ENCODE data around the gene PARD3.
A peak's percentile ranks its signal among the peaks of the same experiment; 100 is the strongest.
"Not testable (repeated sequence)": the region's sequence is repeated elsewhere in the genome, so short reads cannot be mapped to it uniquely, and the experiment has no call there.

Gene PARD3

DNA sequence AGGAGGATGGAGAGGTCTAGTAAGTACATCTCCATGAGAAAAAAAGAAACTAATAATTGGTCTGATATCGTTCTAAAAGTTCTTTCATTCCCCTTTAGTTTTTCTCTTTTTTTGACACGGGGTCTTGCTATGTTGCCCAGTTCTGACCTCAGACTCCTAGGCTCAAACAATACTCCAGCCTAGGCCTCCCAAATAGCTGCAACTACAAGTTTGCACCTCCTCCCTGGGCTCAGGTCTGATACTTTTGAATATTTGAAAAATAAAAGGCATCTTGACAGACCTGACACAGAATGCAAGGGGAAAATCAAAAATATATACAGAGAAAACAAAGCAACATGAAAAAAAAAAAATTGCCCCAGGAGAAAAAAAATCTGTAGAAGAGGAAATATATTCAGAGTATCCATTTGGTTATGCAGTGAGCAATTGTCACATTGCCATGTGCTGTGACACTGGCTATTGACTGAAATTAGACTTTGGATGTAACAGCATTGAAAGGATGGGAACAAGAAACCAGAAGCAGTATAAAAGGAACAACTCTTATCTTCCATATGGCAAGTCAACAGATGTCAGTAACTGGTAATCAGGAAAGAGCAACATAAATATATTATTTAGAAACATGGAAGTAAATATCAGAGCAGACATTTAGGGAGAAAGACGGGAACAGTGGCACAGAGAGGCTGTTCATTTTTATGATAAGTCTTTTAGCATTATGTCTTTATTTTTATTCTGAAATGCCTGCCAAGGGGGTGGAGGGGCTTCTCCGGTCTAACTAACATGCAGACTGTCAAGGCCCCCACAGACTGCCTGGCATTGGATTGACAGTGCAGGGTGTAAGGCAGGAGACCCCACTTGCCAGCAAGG, 408.4 kb downstream of the PARD3 start:
- DNase-seq = no peak

DNA sequence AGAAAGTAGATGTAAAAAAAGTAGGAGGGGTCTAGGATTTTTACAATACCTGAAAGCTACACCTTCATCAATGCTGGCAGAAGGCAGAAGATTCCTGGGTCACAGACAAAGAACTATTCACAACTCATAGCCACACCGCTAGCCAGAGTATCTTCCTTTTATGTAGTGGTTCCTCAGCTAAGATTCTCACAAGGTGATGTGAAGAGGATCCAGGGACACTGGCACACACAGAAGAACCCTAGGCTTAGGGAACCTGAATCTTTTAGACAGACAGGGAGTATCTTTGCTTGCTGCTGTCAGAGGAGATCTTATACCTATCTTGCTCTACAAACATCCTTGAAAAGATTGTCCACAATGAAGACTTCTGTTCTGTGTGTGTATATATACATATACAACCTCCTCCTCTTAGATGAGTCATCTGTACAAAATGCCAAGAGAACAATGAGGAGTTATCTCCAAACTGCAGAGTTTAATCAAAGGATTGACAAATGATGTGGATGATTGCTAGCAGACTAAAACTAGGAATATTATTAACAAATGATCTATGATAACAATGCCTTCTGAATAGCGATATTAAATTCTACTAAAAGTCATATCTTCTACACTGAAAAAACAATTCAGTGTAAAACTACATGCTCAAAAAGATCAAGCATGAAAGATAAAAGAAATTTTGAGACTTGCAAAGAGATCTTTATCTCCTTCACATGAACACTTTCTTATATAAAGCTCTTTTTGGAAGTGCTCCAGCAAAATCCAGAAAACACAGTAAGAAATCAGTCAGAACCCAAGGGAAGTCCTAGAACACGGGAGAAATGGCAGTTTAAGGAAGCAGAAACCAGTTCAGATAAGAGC, 409.3 kb downstream of the PARD3 start:
- DNase-seq = no peak

DNA sequence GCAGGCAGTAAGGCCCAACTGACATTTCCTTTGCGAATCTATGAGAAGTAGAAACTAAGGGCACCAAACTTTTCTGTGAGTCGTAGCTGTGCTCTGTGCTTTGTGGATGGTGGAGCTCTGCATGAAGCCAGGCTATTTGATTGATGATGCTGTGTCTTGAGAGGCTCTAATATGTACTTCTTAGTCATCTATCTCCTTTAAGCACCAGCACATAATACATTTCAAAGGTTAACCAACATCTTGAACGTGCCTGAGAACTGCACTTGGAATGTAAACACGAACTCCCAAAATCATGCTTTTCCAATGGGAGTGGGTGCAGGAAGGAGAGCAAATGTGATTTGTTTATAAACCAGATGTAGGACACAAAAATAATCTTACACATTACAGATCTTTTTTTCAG, 411.6 kb downstream of the PARD3 start:
- no peak for DNase-seq

DNA sequence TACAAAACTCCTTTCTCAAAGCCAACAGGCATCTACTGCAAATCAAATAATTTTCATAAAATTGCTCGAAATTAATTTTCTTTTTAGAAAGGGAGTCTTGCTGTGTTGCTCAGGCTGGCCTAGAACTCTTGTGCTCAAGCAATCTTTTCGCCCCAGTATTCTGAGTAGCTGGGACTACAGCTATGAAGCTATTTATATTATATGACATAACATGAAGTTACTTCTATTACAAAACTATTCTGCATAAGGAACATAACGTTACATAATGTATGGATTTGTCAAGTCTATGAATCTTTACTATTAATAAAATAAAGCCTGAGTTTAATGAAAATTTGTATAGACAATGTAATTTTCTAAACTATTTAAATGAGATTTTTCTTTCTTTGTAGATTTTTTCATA, 415.0 kb downstream of the PARD3 start:
- no peak for DNase-seq

DNA sequence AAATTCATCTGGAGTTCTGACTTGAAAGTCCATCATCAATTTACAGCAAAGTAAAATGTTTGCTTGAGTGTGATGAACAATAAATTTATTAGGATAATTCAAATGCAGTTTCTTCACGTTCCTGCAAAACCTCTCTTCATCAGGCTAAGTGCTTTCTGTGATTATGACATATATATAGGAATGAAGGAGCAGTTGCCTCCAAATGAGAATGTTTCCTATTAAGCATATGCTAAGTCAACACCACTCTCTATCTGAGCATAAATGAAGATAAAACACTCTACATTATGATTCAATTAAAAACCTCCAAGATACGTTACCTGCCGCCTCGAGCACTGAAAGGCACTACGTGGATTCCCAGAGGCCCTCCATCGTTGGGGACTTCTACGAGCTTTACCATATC, 416.1 kb downstream of the PARD3 start:
- DNase-seq = no peak

DNA sequence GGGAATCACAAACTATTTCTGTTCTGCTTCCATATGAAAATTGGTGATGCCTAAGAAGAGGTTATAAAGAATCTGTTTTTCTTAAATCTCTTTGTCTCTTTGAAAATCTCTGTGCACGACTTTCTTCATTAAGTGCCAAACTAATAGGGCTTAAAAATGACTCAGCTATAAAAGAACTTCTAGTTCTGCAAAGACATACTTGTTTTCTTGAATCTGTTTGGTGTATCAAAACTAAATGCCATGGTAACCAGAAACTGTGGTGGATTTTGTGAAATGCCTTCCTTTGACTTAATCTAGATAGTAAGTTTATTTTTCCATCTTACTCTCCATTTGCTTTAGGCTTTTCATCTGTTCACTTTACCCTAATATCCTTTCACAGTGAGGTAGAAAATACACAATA, 417.8 kb downstream of the PARD3 start:
- no peak for DNase-seq

DNA sequence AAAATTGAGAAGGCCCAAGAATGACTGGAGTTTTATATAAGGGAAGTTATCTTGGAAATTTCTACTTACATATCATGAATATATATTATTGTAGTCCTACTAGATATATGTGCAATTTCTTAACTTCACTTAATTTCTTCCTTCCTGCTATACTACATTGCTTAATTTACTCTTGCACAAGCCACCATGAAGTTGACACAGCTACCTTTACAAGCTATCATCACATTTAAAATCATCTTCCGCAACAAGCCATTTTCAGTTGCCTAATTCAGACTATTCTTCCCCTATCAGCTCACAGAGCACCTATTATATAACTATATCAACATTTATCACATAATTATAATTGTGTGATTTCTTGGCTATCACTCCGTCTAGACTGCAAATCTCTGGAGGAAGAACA, 418.4 kb downstream of the PARD3 start:
- DNase-seq = no peak

DNA sequence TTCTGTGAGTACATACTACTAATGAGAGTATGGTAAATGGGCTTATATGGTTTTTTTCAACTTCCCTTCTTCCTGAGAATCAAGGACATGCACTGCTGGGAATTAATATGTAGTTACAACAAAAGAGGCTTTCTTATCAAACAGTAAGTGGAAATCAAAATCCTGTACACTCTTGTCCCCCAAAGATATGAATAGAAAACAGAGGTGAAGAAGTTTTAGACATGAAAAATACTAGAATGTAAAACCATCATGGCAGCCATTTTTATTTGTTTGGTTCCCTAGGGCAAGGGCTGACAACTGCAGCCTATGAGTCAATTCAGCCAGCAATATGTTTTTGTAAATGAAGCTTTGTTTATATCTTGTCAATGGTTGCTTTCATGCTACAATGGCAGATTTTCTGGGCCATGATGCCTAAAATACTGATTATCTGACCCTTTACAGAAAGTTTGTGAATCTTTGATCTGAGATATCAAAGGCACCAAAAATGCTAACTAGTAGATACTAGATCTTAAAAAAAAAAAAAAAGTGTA, 422.4 kb downstream of the PARD3 start:
- DNase-seq = no peak

DNA sequence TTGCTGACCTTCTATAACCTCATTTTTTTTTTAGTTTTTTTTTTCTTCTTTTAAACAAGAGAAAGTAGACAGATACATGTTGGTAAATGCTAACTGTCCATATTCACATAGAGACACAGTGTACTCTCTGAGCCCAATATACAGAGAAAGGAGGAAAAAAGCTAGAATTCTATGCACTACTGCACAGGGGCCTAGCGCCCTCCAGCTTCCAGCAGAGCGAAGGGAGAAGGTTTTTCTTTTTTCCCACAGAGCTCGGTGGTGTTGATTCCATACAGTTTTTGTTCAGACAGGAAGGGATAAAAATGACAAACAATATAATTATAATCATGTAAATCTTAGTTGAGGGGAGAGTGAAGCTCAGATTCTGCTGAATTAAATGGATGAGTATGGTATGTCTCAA, 423.9 kb downstream of the PARD3 start:
- DNase-seq = not testable (repeated sequence)

DNA sequence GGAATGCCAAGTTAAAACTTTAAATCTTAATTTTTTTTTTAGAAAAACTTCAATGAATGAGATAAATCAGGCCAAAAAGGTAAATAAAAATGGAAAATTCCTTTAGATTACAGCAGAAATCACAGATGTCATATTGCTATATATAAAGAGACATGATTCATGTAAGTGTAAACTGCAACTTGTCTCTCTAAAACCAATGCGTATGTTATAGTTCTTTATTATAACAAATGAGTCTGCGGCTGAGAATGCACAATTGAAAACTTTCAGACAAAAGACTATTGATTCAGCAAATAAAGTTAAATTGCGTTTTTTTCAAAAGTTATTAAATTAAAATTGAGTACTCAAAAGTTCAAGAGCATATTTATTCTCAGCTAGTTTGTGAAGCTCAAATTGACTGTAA, 425.3 kb downstream of the PARD3 start:
- no peak for DNase-seq

DNA sequence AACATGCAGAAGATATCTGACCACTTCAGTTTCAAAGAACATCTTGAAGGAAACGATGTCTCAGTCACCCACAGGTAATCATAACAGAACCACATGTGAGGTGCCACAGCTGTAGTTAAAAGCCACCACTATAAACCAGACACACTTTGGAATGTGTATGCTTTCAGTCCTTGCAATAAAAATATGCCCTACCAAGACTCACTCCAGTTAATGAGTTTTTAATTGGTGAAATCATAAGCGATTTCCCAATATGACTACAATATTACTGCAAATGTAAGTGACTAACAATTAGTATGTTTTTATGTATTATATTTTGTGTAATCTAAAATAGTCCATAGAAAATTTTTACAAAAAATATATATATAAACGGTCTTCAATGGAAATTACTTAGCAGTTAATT, 428.2 kb downstream of the PARD3 start:
- no peak for DNase-seq

DNA sequence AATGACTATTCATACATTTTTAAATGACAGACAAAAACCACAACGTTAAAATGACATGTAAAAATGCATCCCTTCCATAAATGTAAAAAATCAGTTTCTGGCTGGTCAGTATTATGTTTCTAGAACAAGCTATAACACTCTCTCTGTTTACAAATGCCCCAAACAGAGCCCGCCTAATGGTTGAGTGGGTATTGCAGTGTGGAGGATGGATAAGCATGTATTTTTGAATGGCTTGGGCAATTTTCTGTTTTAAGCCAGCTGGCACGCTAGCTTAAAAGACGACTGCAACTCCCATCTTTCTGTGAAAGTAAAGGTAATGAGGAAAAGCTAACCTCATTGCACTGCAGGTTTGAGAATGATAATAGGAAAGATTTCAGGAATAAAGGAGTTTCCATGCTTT, 430.7 kb downstream of the PARD3 start:
- DNase-seq = no peak

DNA sequence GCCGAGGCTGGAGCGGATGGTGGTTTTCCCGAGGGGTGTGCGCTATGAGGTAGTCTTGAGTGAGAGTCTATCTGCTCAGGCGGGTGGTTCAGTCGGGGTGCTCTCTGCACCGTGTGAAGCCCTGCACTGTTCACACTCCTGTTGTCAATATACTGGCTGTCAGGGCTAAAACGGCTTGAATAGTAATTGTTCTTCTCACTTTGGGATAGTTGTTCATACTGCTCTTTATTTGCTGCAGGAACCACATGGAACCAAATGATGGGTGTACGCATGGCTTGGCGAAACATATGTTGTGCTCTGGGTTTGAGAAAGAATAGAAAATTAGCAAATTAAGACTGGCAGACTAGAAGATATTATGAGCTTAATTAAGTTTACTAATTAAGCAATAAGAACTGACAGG, 432.5 kb downstream of the PARD3 start:
- DNase-seq = no peak

DNA sequence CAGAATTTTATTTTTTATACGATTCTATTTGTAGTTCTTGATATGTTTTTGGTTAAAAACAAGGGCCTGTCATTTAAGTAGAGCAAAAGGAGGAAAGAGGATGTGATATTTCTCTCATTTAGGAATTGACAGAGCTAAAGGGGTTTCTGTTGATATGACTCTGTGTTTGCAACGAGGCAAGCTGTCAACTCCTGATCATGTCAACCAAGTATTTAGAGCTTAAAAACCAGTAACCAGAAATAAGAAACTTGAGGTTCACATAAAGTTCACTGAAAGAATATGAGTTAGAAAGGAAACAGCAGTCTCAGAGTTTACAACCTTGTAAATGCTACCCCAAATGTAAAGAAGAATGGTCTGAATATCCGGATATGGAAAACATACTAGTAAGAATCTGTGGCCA, 434.2 kb downstream of the PARD3 start:
- DNase-seq = no peak

DNA sequence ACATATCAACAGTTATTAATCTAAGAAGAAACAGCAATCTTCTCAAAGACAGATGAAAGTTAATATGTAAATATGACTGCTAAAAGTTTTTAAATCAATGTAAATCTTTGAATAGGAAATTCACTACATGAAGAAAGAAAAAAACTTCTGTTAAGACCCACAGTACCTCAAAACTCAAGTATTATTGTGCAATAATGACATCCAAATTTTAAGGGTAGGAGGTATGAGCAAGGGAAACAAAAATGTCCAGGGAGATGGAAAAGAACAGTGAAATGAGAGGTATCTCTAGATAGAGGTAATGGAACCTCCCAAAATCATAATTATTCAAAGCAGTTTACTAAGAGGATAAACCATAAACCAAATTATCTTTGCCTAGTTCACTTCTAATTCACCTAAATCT, 436.8 kb downstream of the PARD3 start:
- no peak for DNase-seq

DNA sequence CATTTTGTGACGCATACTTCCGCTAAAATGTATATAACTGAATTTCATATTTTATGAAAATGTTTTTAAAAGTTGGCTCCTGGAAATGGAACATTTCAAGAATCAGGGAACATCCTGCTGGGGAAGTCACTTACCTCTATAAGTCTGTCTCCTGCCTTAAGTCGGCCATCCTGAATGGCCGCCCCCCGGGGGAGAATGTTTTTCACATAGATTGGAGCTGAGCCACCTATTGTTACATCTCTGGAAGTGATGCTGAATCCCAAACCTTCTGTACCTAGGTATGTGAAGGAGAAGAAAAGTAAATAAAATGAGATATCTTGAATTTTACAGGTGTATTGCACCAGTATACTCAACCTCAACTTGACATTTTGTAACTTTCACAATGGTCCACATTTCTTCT, 437.3 kb downstream of the PARD3 start:
- no peak for DNase-seq

DNA sequence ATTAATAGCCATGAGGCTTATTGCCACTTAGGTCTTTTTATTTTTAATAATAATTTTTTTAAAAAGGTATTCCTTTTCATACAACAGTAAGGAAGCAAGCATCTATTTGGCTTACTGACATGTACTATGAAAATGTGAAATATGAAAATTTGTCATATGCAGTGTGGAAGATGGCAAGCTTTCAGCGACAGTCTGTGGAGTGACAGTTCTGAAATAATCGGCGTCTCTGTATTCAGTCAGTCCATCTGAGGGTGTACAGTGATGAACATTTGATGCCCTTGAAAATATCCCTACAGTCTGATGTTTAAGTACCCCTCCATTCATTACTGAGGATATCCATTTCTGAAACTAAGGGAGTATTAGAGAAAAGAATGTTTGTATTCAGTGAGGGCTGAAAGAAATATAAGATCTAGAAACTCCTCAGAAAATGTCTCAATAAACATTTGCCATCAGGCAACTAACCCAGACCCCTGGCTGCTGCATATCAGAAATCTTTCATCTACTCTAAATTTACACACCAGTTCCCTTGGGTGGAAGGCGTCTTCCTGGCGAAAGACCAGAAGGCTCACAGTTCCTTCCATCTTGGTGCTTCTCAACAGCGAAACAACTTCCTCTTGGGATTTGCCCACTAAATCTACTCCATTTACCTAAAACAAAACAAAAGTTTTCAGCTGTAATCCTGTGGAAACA, 440.6 kb downstream of the PARD3 start:
- no peak for DNase-seq

DNA sequence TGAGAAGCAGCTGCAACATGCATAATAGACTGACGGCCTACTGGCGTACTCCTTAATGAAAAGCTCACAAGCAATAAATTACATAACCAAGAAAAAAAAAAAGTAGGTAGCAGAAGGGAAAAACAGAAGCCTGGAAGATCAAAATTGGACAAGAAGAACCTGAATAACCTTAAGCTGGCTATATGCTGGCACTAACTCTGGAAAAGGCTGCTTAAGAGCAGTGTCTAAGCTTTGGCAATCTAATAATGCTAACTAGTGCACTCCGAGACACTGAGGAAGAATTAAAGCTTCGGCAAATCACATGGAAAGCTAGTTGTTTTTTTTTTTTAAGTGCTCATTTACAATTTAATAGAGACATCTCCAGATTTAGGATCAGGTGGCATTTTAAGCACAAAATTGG, 441.9 kb downstream of the PARD3 start:
- peak; percentile 71 for DNase-seq

DNA sequence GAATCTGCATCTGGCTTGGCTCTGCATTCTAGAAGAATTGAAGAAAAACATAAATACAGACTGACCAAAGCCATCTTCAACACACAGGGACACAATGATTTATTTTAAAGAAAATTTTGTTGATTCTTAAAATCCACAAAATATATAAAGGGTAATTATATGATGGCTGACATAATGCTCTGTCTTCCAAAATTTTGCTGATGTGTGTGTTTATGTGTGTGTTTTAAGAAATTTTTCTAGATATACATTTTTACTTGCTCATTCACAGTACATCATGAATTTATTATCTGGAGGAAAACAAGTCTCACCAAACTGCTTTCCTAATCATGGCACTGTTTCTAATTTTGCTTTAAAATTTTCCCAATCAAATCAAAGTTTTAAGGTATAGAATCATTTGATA, 442.6 kb downstream of the PARD3 start:
- no peak for DNase-seq

DNA sequence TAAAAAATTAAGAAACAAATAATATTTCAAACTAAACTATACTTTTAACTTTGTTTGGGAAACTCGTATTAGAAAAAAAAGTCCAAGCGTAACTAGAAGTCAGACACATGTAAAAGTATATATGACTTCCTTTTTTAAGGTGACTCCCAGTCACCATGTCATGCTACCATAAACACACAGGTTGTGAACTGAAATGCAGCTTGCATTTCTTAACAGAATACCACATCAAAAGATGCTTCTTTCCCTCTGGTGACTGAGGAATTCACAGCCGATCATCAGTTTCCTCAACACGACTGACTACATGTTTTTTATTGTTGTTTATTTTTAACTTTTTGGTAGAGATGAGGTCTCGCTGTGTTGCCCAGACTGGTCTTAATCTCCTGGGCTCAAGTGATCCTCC, 445.0 kb downstream of the PARD3 start:
- DNase-seq = no peak

DNA sequence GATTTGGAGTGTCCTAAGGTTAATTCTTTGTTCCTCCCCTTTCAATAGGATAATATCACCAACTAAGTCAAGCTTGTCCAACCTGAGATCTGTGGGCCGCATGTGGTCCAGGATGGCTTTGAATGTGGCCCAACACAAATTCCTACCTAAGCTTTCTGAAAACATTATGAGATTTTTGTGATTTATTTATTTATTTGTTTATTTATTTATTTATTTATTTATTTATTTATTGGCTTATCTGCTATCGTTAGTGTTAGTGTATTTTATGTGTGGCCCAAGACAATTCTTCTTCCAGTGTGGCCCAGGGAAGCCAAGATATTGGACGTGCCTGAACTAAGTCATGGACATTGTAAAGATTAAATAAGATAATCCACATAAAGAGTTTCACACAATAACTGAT, 446.0 kb downstream of the PARD3 start:
- no peak for DNase-seq

DNA sequence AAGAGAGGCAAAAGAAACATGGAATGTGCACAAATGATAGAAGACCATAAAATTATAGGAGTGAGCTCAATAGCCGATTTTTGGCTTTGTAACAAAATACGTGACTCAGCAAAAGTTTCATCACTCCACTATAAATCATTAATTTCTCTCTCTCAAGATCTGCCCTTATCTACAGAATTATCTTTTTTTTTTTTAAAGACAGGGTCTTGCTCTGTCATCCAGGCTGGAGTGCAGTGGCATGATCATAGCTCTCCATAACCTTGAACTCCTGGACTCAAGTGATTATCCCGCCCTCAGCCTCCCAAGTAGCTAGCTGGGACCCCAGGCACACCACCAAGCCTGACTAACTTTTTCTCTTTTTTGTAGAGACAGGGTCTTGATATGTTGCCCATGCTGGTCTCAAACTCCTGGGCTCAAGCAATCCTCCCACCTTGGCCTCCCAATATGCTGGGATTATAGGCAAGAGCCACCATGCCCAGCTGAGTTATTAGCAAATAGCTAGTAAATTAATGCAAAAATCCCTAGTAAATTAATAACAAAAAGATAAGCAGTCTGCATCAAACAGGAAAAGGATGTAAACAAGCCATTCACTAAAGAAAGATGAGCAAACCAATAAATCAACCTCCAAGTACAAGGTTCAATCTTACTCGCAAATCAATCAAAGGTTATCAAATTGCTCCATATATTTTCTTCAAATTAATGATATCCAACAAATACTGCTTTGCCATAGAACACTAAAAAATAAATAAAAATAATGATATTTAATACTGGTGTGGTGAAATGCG, 450.7 kb downstream of the PARD3 start:
- no peak for DNase-seq

DNA sequence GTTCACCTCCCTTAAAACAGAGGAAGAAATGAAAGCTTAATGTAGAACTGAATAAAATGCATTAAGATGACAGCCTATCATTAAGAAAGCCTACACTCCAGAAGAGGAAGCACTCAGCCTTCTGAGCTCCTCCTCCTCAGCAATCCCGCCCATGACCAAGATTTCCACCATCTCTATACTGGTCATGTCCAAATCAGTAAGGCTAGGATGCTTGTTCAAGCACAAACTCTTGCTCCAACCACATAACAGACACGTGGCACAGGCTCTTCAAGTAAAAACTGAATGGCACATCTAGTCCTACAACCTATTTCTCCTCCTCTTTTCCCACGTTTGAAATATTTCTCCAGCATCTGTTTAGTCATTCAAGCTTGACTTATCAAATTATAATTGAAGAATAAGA, 454.1 kb downstream of the PARD3 start:
- no peak for DNase-seq
